Right cardiac atrium (tissue), 5 donors: ENCODE measurements around the gene ELN. TPM values are rescaled to one million over a fixed set of nuclear protein-coding genes. Genes with fewer than 3 reads are reported as not detected.
A peak's percentile ranks its signal among the peaks of the same experiment; 100 is the strongest.

Experiments
- ATAC-seq, 2 donors: fragments of 200-7000 bp; cut with Tn5 transposase; one replicate each; pipeline versions ENCODE4 v1.8.0 to v1.9.1; 2020; ENCODE audit warnings: moderate library complexity in 2 of 2, mild to moderate bottlenecking in 1 of 2
- DNase-seq, 3 donors: peaks; one replicate each; pipeline ENCODE4 v3.0.0-alpha.2; 2020
- H3K27ac ChIP-seq: one replicate; pipeline ENCODE4 v1.5.1; 2013; ENCODE audit warnings: mild to moderate bottlenecking, low read length, control low read depth, moderate library complexity
- H3K27me3 ChIP-seq: one replicate; pipeline ENCODE4 v1.6.1; 2013; ENCODE audit not compliant: control insufficient read depth, insufficient read depth
- H3K4me1 ChIP-seq: one replicate; pipeline ENCODE4 v1.6.1; 2013; ENCODE audit warnings: low read length; ENCODE audit not compliant: control insufficient read depth, insufficient read depth
- H3K4me3 ChIP-seq: one replicate; pipeline ENCODE4 v1.5.1; 2013; ENCODE audit warnings: low read length, control low read depth
- H3K9me3 ChIP-seq: one replicate; pipeline ENCODE4 v1.6.1; 2013; ENCODE audit warnings: low read length; ENCODE audit not compliant: control insufficient read depth
- WGBS: extraction: QIAGEN DNeasy Blood & Tissue Kit; methylation state at CpG from one replicate; pipeline ENCODE4 v1.1.7; 2013; 5-methylcytosine and 5-hydroxymethylcytosine counted together
- intact Hi-C, 4 donors: fragments of 100-400 bp; cut with DNase I; formaldehyde crosslinking; loops; one replicate each; pipeline versions ENCODE4 v1.11.0 to v1.14.0; 2022 to 2023
- polyA plus RNA-seq: library from polyadenylated mRNA; stranded (reverse); fragments of 200-250 nt; gene quantifications from one replicate; pipeline ENCODE4 v1.2.3, GENCODE V29; 2013
- total RNA-seq, 4 donors: library from RNA; stranded (reverse); fragmentation: NEBNext Ultra II Directional; extraction: Animal tissue kit (Norgen Biotek cat#: 25700); gene quantifications; one replicate each; pipeline ENCODE4 v1.2.1, GENCODE V29; 2021
- donor health status: healthy with polysubstance abuse.
- donor health status: DM: no; HTN: yes; CAD: no.
- donor health status: DM: no; HTN: no; CAD: no.
- donor health status: DM: no; HTN: yes; CAD: no; lungs with severe emphysema.
- donor health status: DM: yes; HTN: yes; CAD: no.

Gene ELN
- total and polyA plus RNA-seq, 5 donors: 73.4 to 323 (median 115) TPM

- ATAC-seq (no peak), DNase-seq (peak in 1 of 3 donors; percentile 32)
- no peaks in the 10 kb centered on the region for H3K27me3 ChIP-seq
- WGBS: 95% methylated on average over 12 of the region's 12 CpGs
- H3K9me3 ChIP-seq: no peaks in the 10 kb centered on the region
- no peak overlapping the region for H3K27ac ChIP-seq
- intact Hi-C loops: loop anchor here in 2 of 4 donors (10.0 kb wide), 2 partner anchors 141 to 341 kb away; no protein-coding TSS in a partner anchor
- H3K4me3 ChIP-seq: no peak overlapping the region
- H3K4me1 ChIP-seq: no peaks in the 10 kb centered on the region
Observed at GRCh38 chr7:74063646-74064045, 35.7 kb downstream of the ELN start.

- ATAC-seq: no peak
- Histone ChIP-seq H3K27ac (no peak overlapping the region), H3K27me3 (no peaks in the 10 kb centered on the region), H3K4me1 (no peaks in the 10 kb centered on the region), H3K9me3 (no peaks in the 10 kb centered on the region), H3K4me3 (no peak overlapping the region)
- 89% methylated on average over 4 of the region's 4 CpGs for WGBS
- intact Hi-C loops: loop anchor here in 3 of 4 donors (5.0 to 10.0 kb wide), 3 partner anchors 140 to 340 kb away; no protein-coding TSS in a partner anchor
- peak in 2 of 3 donors; percentile 1 to 19 for DNase-seq
Observed at GRCh38 chr7:74064696-74065095, 36.7 kb downstream of the ELN start.

GRCh38 chr7:74066626-74067025 lies 38.7 kb downstream of the ELN start:
- intact Hi-C loops: loop anchor here in 3 of 4 donors (5.0 to 10.0 kb wide), 3 partner anchors 138 to 338 kb away; no protein-coding TSS in a partner anchor
- ATAC-seq (no peak), DNase-seq (peak in 1 of 3 donors; percentile 55)
- H3K27ac ChIP-seq: no peak overlapping the region
- 84% methylated on average over 3 of the region's 3 CpGs for WGBS
- no peaks in the 10 kb centered on the region for H3K27me3 ChIP-seq
- H3K4me3 ChIP-seq: no peak overlapping the region
- no peaks in the 10 kb centered on the region for H3K9me3 ChIP-seq
- no peaks in the 10 kb centered on the region for H3K4me1 ChIP-seq

GRCh38 chr7:74068378-74069085 lies 40.6 kb downstream of the ELN start:
- no peaks in the 10 kb centered on the region for H3K27me3 ChIP-seq
- H3K9me3 ChIP-seq: no peaks in the 10 kb centered on the region
- intact Hi-C loops: loop anchor here in 3 of 4 donors (5.0 to 10.0 kb wide), 3 partner anchors 136 to 336 kb away; no protein-coding TSS in a partner anchor
- H3K27ac ChIP-seq: no peak overlapping the region
- DNase-seq (peak in 1 of 3 donors; percentile 63), ATAC-seq (peak; percentile 3 to 4)
- WGBS: 80% methylated on average over 20 of the region's 20 CpGs
- no peaks in the 10 kb centered on the region for H3K4me1 ChIP-seq
- no peak overlapping the region for H3K4me3 ChIP-seq

GRCh38 chr7:74069086-74069541 lies 41.1 kb downstream of the ELN start:
- DNase-seq (peak in 1 of 3 donors; percentile 70), ATAC-seq (peak; percentile 6 to 12)
- Histone ChIP-seq H3K4me1 (no peaks in the 10 kb centered on the region), H3K4me3 (no peak overlapping the region), H3K27me3 (no peaks in the 10 kb centered on the region), H3K9me3 (no peaks in the 10 kb centered on the region), H3K27ac (no peak overlapping the region)
- intact Hi-C loops: loop anchor here in 3 of 4 donors (5.0 to 10.0 kb wide), 3 partner anchors 136 to 336 kb away; no protein-coding TSS in a partner anchor
- WGBS: 87% methylated on average over 16 of the region's 16 CpGs

GRCh38 chr7:74069790-74070618 lies 42.0 kb downstream of the ELN start:
- no peaks in the 10 kb centered on the region for H3K4me1 ChIP-seq
- peak in 1 of 3 donors; percentile 50 for DNase-seq
- H3K27me3 ChIP-seq: no peaks in the 10 kb centered on the region
- H3K9me3 ChIP-seq: no peaks in the 10 kb centered on the region
- no peak for ATAC-seq
- no peak overlapping the region for H3K27ac ChIP-seq
- no peak overlapping the region for H3K4me3 ChIP-seq
- intact Hi-C loops: loop anchor here (5.0 to 10.0 kb wide), 4 partner anchors 135 to 335 kb away; no protein-coding TSS in a partner anchor
- 68% methylated on average over 11 of the region's 11 CpGs for WGBS

GRCh38 chr7:74070619-74070921 lies 42.6 kb downstream of the ELN start:
- intact Hi-C loops: loop anchor here in 1 of 4 donors (5.0 kb wide), 1 partner anchor 327 kb away; no protein-coding TSS in a partner anchor
- DNase-seq (peak in 1 of 3 donors; percentile 59), ATAC-seq (peak; percentile 25 to 39)
- H3K4me3 ChIP-seq: no peak overlapping the region
- no peak overlapping the region for H3K27ac ChIP-seq
- no peaks in the 10 kb centered on the region for H3K9me3 ChIP-seq
- no peaks in the 10 kb centered on the region for H3K4me1 ChIP-seq
- H3K27me3 ChIP-seq: no peaks in the 10 kb centered on the region
- WGBS: 61% methylated on average over 6 of the region's 6 CpGs

GRCh38 chr7:74071121-74071520 lies 43.1 kb downstream of the ELN start:
- ATAC-seq: no peak
- H3K4me1 ChIP-seq: no peaks in the 10 kb centered on the region
- 91% methylated on average over 3 of the region's 3 CpGs for WGBS
- no peak overlapping the region for H3K4me3 ChIP-seq
- intact Hi-C loops: loop anchor here in 1 of 4 donors (5.0 kb wide), 1 partner anchor 326 kb away; no protein-coding TSS in a partner anchor
- H3K27ac ChIP-seq: no peak overlapping the region
- no peaks in the 10 kb centered on the region for H3K27me3 ChIP-seq
- DNase-seq: peak in 1 of 3 donors; percentile 23
- no peaks in the 10 kb centered on the region for H3K9me3 ChIP-seq

GRCh38 chr7:74074770-74075169 lies 46.8 kb downstream of the ELN start:
- no peaks in the 10 kb centered on the region for H3K4me1 ChIP-seq
- intact Hi-C loops: loop anchor here in 1 of 4 donors (5.0 kb wide), 1 partner anchor 323 kb away; no protein-coding TSS in a partner anchor
- no peaks in the 10 kb centered on the region for H3K9me3 ChIP-seq
- WGBS: 80% methylated on average over 1 of the region's 1 CpG
- no peak for DNase-seq
- H3K27me3 ChIP-seq: no peaks in the 10 kb centered on the region
- no peak overlapping the region for H3K27ac ChIP-seq
- ATAC-seq: no peak
- H3K4me3 ChIP-seq: no peak overlapping the region

- intact Hi-C loops: no loop called here
- Histone ChIP-seq H3K27ac (no peak overlapping the region), H3K4me1 (peaks cover 2% of the 10 kb centered on the region), H3K9me3 (no peaks in the 10 kb centered on the region), H3K27me3 (no peaks in the 10 kb centered on the region), H3K4me3 (no peak overlapping the region)
- DNase-seq (no peak), ATAC-seq (no peak)
- 98% methylated on average over 2 of the region's 2 CpGs for WGBS
Observed at GRCh38 chr7:74078461-74078860, 50.5 kb downstream of the ELN start.
